Measurements from ENCODE around the gene GPR143.

GPR143 gene

DNA sequence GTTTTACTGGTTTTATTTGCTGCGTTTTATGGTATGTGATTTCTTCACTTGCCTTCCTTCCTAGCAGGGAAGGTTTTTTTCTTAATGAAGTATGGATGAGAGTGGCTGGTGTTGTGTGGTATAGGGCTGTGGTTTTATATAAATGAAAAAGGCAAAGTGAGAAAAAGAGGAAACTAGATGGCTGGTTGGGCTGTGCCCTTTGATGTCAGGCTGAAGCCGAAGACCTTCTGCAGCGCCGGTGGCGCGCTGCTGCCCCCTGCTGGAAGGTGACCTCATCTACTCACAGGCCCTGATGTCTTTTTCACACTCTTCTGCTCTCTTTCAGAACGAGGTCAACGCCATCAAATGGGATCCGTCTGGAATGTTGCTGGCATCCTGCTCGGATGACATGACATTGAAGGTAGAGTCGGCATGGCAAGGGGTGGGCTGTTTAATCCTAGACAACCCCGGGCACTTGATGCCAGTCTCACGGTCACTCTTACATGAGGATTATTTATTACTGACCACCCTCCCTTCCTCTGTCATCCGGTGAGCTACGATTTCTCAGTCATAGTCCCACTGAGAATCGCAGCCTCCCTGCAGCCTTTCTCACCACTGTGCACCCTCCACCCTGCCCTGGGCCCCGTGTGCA is 56.6 kb downstream of the GPR143 start:
- peaks cover 22% of the 10 kb centered on the region for H3K36me3 Mint-ChIP-seq
- peak overlapping the region; percentile 41 for H3K27ac Mint-ChIP-seq
- DNase-seq (ENCODE audit: low spot score in 2 of 2) (peak; percentile 73 to 79), ATAC-seq (ENCODE audit: low read depth) (peak; percentile 91)
- H3K27me3 Mint-ChIP-seq: no peaks in the 10 kb centered on the region
- H3K9me3 Mint-ChIP-seq: no peaks in the 10 kb centered on the region
- H3K4me3 Mint-ChIP-seq: no peak overlapping the region
- H3K4me1 Mint-ChIP-seq: peaks cover 8% of the 10 kb centered on the region

GRCh38 chrX:9708086-9708485 is 57.6 kb downstream of the GPR143 start:
- Mint-ChIP-seq H3K4me3 (no peak overlapping the region), H3K36me3 (peaks cover 21% of the 10 kb centered on the region), H3K27ac (peak overlapping the region; percentile 41), H3K9me3 (no peaks in the 10 kb centered on the region), H3K4me1 (peaks cover 8% of the 10 kb centered on the region), H3K27me3 (no peaks in the 10 kb centered on the region)
- DNase-seq (ENCODE audit: low spot score in 2 of 2): no peak
- no peak for ATAC-seq (ENCODE audit: low read depth)

DNA sequence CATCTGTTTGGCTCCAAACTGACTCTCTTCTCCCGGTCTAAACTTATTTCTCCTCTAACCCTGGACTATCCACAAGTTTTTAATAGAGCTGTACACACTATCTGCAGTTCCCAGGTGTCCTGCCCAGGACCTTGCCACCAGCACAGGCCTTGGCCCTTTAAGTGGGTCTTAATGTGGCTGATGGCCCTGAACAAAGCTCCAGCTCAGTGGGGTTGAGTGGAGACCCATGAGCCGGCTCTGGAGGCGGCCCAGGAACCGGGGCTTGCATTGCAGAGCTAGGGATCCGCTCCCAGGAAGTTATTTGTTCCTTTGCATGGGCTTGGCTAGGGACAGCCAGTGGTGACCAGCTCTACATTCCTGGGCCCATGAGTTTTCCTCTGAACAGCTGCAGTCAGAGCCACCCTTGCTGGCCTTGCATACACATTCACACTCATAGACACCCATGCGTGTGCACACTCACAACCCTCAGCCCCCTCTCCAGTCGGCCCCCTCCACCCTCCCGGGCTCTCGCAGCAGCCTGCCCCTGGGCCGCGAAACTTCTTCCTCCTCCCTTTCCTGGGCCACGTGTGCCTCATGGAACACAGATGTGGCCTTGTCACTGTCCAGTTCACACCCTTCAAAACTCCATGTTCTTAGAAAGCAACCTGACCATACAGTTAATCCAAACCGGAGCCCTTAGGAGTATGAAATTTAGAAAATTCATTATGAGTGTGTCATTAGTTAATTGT is 58.2 kb downstream of the GPR143 start:
- no peak overlapping the region for H3K4me3 Mint-ChIP-seq
- no peak for ATAC-seq (ENCODE audit: low read depth)
- no peaks in the 10 kb centered on the region for H3K9me3 Mint-ChIP-seq
- peaks cover 19% of the 10 kb centered on the region for H3K36me3 Mint-ChIP-seq
- peaks cover 8% of the 10 kb centered on the region for H3K4me1 Mint-ChIP-seq
- DNase-seq (ENCODE audit: low spot score in 2 of 2): no peak
- H3K27ac Mint-ChIP-seq: no peak overlapping the region
- no peaks in the 10 kb centered on the region for H3K27me3 Mint-ChIP-seq

DNA sequence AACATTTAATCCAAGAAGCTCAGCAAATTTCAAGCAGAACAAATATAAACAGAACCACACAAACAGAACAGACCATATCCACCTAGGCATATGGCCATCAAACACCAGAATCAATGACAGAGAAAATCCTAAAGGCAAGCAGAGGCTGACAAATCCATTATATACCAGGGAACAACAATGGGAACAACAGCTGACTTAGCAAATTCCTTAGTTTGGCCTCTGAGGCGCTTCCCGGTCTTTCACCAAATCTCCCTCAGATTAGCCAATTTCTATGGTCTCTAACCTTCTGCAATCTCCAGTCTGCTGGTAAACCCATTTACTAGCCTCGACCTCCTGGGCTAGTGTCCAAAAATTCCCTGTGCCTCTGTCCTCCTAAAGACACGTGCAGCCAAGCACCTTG is 59.2 kb downstream of the GPR143 start:
- Mint-ChIP-seq H3K4me3 (no peak overlapping the region), H3K36me3 (peaks cover 19% of the 10 kb centered on the region), H3K27ac (no peak overlapping the region), H3K9me3 (no peaks in the 10 kb centered on the region), H3K4me1 (peaks cover 8% of the 10 kb centered on the region), H3K27me3 (no peaks in the 10 kb centered on the region)
- DNase-seq (ENCODE audit: low spot score in 2 of 2): no peak
- no peak for ATAC-seq (ENCODE audit: low read depth)

DNA sequence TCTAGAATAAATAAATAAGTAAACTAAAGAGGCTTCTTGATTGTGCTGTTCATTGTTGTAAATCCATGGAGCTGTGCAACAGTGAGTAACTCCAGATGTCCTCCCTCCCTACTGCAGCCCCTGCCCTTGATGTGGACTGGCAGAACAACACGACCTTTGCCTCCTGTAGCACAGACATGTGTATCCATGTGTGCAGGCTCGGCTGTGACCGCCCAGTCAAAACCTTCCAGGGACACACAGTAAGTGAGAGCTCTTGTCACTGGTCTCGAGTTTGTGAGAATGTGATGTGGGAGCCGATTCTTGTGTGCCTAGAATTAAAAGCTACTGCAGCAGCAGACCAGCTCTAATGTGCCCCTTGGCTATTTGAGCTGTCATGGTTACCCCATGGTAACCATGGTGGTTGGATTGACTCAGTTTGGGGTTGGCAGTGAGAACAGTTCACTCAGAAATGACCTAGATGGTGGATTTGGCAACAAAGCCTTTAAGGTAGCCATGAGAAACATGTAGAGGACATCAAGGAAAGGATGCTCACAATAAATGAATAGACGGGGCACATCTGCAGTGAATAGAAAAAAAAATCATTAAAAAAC is 60.7 kb downstream of the GPR143 start:
- no peaks in the 10 kb centered on the region for H3K9me3 Mint-ChIP-seq
- peaks cover 8% of the 10 kb centered on the region for H3K4me1 Mint-ChIP-seq
- H3K27ac Mint-ChIP-seq: no peak overlapping the region
- ATAC-seq (ENCODE audit: low read depth) (no peak), DNase-seq (ENCODE audit: low spot score in 2 of 2) (no peak)
- peaks cover 22% of the 10 kb centered on the region for H3K36me3 Mint-ChIP-seq
- H3K4me3 Mint-ChIP-seq: no peak overlapping the region
- H3K27me3 Mint-ChIP-seq: no peaks in the 10 kb centered on the region

DNA sequence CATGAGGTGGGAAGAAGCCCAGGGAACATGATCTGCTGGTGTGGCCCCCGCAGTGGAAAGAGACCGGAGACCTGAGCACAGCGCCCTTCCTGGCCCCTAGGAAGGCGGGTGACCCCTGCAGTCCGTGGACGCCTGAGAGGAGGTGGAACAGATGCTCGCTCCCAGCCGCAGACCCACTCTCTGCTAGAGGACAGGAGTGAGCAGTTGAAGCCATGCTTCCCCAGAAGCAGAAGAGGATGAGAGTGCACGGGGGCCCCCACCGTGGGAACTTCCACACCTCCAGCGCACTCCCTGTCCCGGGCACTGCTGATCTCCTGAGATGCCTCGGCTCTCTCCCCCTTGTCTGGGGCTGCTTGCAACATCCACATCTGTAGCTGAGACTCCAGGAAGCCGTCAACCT is 62.2 kb downstream of the GPR143 start:
- ATAC-seq (ENCODE audit: low read depth) (no peak), DNase-seq (ENCODE audit: low spot score in 2 of 2) (no peak)
- H3K4me1 Mint-ChIP-seq: peaks cover 3% of the 10 kb centered on the region
- H3K36me3 Mint-ChIP-seq: peaks cover 18% of the 10 kb centered on the region
- H3K9me3 Mint-ChIP-seq: no peaks in the 10 kb centered on the region
- H3K27me3 Mint-ChIP-seq: no peaks in the 10 kb centered on the region
- H3K4me3 Mint-ChIP-seq: no peak overlapping the region
- no peak overlapping the region for H3K27ac Mint-ChIP-seq

GRCh38 chrX:9701790-9702189 is 63.9 kb downstream of the GPR143 start:
- no peaks in the 10 kb centered on the region for H3K27me3 Mint-ChIP-seq
- no peaks in the 10 kb centered on the region for H3K9me3 Mint-ChIP-seq
- DNase-seq (ENCODE audit: low spot score in 2 of 2) (no peak), ATAC-seq (ENCODE audit: low read depth) (no peak)
- no peak overlapping the region for H3K4me3 Mint-ChIP-seq
- peaks cover 18% of the 10 kb centered on the region for H3K36me3 Mint-ChIP-seq
- no peak overlapping the region for H3K27ac Mint-ChIP-seq
- H3K4me1 Mint-ChIP-seq: no peaks in the 10 kb centered on the region

DNA sequence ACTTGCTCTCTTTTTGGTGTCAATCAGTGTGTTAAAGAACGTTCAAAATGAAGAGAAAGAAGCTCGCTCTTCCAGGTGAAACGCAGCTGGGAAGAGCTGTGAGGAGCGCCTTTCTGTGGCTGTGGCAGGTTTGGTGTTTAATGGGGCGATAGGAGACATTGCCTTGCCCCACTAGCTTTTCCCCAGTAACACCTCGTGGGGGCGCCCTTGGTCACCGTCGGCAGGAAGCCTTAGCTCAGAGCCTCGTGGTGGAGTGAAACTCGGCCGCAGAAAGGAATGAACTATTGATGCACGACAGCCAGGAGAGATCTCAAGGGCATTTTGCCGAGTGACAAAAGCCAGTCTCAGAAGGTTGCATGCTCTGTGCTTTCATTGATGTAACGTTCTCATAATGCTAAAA is 65.1 kb downstream of the GPR143 start:
- Mint-ChIP-seq H3K4me1 (no peaks in the 10 kb centered on the region), H3K36me3 (peaks cover 15% of the 10 kb centered on the region), H3K9me3 (no peaks in the 10 kb centered on the region), H3K4me3 (no peak overlapping the region), H3K27ac (no peak overlapping the region), H3K27me3 (no peaks in the 10 kb centered on the region)
- no peak for DNase-seq (ENCODE audit: low spot score in 2 of 2)
- no peak for ATAC-seq (ENCODE audit: low read depth)

GRCh38 chrX:9698576-9698975 is 67.1 kb downstream of the GPR143 start:
- no peak overlapping the region for H3K4me3 Mint-ChIP-seq
- H3K27ac Mint-ChIP-seq: no peak overlapping the region
- DNase-seq (ENCODE audit: low spot score in 2 of 2) (no peak), ATAC-seq (ENCODE audit: low read depth) (no peak)
- H3K4me1 Mint-ChIP-seq: no peaks in the 10 kb centered on the region
- no peaks in the 10 kb centered on the region for H3K9me3 Mint-ChIP-seq
- peaks cover 15% of the 10 kb centered on the region for H3K36me3 Mint-ChIP-seq
- no peaks in the 10 kb centered on the region for H3K27me3 Mint-ChIP-seq

DNA sequence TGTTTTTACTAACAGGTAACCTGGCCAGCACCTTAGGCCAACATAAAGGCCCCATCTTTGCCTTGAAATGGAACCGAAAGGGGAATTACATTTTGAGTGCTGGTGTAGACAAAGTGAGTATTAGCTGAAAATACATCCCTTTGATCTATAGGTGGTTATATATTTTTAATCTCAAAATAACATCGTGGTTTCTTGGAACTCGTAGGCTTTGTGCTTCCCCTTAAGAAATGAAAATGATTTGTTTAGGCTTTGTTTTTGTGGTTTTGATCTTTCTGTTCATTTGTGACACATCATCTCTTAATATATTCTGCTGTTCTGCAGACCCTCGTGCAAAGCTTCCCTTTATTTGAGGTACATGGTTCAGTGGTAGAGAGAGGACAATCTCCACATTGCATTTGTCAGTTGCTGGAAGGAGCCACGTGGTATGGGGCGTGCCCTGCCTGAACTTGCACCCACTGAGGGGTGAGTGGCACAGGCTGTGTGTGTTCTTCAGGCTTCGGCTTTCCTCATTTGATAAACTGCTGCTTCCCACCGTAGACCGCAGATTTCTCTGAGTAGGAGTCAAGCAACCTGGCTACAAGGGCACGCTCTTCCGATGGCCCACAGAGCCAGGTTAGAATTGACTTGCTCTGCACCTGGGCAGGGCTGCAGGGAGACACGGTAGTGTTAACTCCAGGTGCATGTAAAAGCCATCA is 72.2 kb downstream of the GPR143 start:
- no peak overlapping the region for H3K27ac Mint-ChIP-seq
- no peak for ATAC-seq (ENCODE audit: low read depth)
- no peaks in the 10 kb centered on the region for H3K27me3 Mint-ChIP-seq
- no peak overlapping the region for H3K4me3 Mint-ChIP-seq
- DNase-seq (ENCODE audit: low spot score in 2 of 2): no peak
- no peaks in the 10 kb centered on the region for H3K9me3 Mint-ChIP-seq
- peaks cover 19% of the 10 kb centered on the region for H3K36me3 Mint-ChIP-seq
- no peaks in the 10 kb centered on the region for H3K4me1 Mint-ChIP-seq

DNA sequence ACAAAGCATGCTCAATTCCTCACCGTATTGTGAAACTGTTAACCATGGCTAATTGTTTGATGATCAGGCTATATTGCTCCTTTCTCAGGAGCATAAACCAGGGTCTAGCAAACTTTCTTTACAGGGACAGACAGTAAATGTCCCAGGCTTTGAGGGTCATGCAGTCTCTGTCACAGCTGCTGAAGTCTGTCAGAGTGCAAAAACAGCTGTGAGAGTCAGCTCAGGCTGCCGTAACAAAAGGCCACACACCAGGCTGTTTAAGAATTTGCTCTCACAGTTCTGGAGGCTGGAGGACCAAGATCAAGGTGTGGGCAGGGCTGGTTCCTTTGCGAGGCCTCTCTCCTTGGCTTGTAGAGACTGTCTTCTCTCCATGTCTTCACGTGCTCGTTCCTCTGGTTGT is 75.6 kb downstream of the GPR143 start:
- ATAC-seq (ENCODE audit: low read depth): no peak
- Mint-ChIP-seq H3K27ac (no peak overlapping the region), H3K4me3 (no peak overlapping the region), H3K4me1 (no peaks in the 10 kb centered on the region), H3K27me3 (no peaks in the 10 kb centered on the region), H3K9me3 (no peaks in the 10 kb centered on the region), H3K36me3 (peaks cover 21% of the 10 kb centered on the region)
- DNase-seq (ENCODE audit: low spot score in 2 of 2): no peak

- Mint-ChIP-seq H3K27ac (no peak overlapping the region), H3K9me3 (no peaks in the 10 kb centered on the region), H3K4me3 (no peak overlapping the region), H3K4me1 (no peaks in the 10 kb centered on the region), H3K36me3 (peaks cover 21% of the 10 kb centered on the region), H3K27me3 (no peaks in the 10 kb centered on the region)
- ATAC-seq (ENCODE audit: low read depth): no peak
- DNase-seq (ENCODE audit: low spot score in 2 of 2): no peak
Observed at GRCh38 chrX:9688833-9689232, 76.8 kb downstream of the GPR143 start.

DNA sequence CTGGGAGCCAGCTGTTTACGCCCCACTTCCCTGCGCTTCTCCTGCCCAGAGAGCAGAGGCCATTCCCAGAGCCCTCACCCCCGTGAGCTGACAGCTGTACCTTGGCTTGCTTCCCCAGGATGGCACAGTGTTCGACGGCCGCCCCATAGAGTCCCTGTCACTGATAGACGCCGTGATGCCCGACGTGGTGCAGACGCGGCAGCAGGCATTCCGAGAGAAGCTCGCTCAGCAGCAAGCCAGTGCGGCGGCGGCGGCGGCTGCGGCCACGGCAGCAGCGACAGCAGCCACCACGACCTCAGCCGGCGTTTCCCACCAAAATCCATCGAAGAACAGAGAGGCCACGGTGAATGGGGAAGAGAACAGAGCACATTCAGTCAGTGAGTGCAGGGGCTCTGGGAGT is 77.7 kb downstream of the GPR143 start:
- DNase-seq (ENCODE audit: low spot score in 2 of 2) (no peak), ATAC-seq (ENCODE audit: low read depth) (no peak)
- Mint-ChIP-seq H3K9me3 (no peaks in the 10 kb centered on the region), H3K36me3 (peaks cover 16% of the 10 kb centered on the region), H3K4me1 (no peaks in the 10 kb centered on the region), H3K4me3 (no peak overlapping the region), H3K27ac (no peak overlapping the region), H3K27me3 (no peaks in the 10 kb centered on the region)

GRCh38 chrX:9683350-9683749 is 82.3 kb downstream of the GPR143 start:
- Mint-ChIP-seq H3K36me3 (peaks cover 8% of the 10 kb centered on the region), H3K27ac (no peak overlapping the region), H3K4me1 (peaks cover 8% of the 10 kb centered on the region), H3K27me3 (no peaks in the 10 kb centered on the region), H3K9me3 (no peaks in the 10 kb centered on the region), H3K4me3 (no peak overlapping the region)
- ATAC-seq (ENCODE audit: low read depth) (no peak), DNase-seq (ENCODE audit: low spot score in 2 of 2) (no peak)

Data from memory B cell (primary cell).